HCT116 (cell line): ENCODE measurements around the gene IER3IP1. TPM values are rescaled to one million over a fixed set of nuclear protein-coding genes. Genes with fewer than 3 reads are reported as not detected.
"Not testable (repeated sequence)": the region's sequence is repeated elsewhere in the genome, so short reads cannot be mapped to it uniquely, and the experiment has no call there.

ENCODE experiments used
- ATAC-seq: fragments of 200-7000 bp; cut with Tn5 transposase; 2 replicates; pipeline ENCODE4 v1.9.1; 2020; ENCODE audit warnings: mild to moderate bottlenecking, moderate library complexity
- BruUV-seq: library from RNA; stranded (reverse); fragments of 400-500 nt; replicated peaks from 2 replicates; lab custom pipeline; 2021; lab: Mats Ljungman, UMichigan
- CTCF ChIA-PET: fragments of 300-600 bp; sonication (Branson Sonifier 250); formaldehyde crosslinking; loops from one replicate; lab custom pipeline; 2021; ENCODE audit warnings: antibody characterized with exemption; lab: Charles Lee
- POLR2A ChIA-PET: fragments of 300-600, 350-600 bp; sonication (Branson Sonifier 250); formaldehyde crosslinking; loops from one replicate; lab custom pipeline; 2021; ENCODE audit warnings: antibody characterized with exemption; lab: Charles Lee
- RAD21 ChIA-PET, 2 experiments: fragments of 300-600 bp; sonication (Branson Sonifier 250); formaldehyde crosslinking; loops; one replicate each; lab custom pipeline; 2023; ENCODE audit warnings: low total read pairs in 2 of 2; ENCODE audit not compliant: uncharacterized antibody in 2 of 2, unreplicated experiment in 2 of 2, low non-redundant PET in 1 of 2; lab: Charles Lee
- DNase-seq: peaks from one replicate; pipeline ENCODE4 v3.0.0-alpha.2; 2010; ENCODE audit warnings: low read depth, low spot score
- H2AFZ ChIP-seq: fragments of 200-600 bp; shearing (Covaris generic), sonication (generic); 2 replicates; pipeline ENCODE4 v1.6.1; 2017; ENCODE audit warnings: low read depth, mixed run types, mixed read lengths, antibody characterized with exemption, low read length; ENCODE audit not compliant: poor library complexity, severe bottlenecking
- H3K27ac ChIP-seq: 2 replicates; pipeline ENCODE4 v1.5.1; 2012; ENCODE audit warnings: low read depth, low read length
- H3K27me3 ChIP-seq: fragments of 200-600 bp; sonication (generic); 2 replicates; pipeline ENCODE4 v1.6.1; 2016; ENCODE audit warnings: mixed run types, low read length, mixed read lengths; ENCODE audit not compliant: insufficient read depth
- H3K36me3 ChIP-seq, 2 experiments: fragments of 200-500 bp in 1 of 2; fragments of 200-600 bp in 1 of 2; sonication (Bioruptor generic) in 1 of 2; sonication (generic) in 1 of 2; 2 replicates each; pipeline versions ENCODE4 v1.5.1 to v1.6.1; 2014 to 2016; ENCODE audit warnings: low read length in 2 of 2, inconsistent platforms in 1 of 2, mixed read lengths in 1 of 2, mixed run types in 1 of 2; ENCODE audit not compliant: insufficient read depth in 2 of 2, control insufficient read depth in 1 of 2
- H3K4me1 ChIP-seq, 2 experiments: fragments of 200-600 bp in 1 of 2; sonication (generic) in 1 of 2; 2 replicates each; pipeline versions ENCODE4 v1.5.1 to v1.6.1; 2012 to 2017; ENCODE audit warnings: low read length in 2 of 2, inconsistent platforms in 1 of 2, mild to moderate bottlenecking in 1 of 2, mixed read lengths in 1 of 2, mixed run types in 1 of 2, moderate library complexity in 1 of 2; ENCODE audit not compliant: insufficient read depth in 2 of 2, control insufficient read depth in 1 of 2
- H3K4me2 ChIP-seq: fragments of 200-600 bp; sonication (generic); 2 replicates; pipeline ENCODE4 v1.6.1; 2017; ENCODE audit warnings: mixed run types, low read length, mixed read lengths
- H3K4me3 ChIP-seq, 2 experiments: fragments of 200-600 bp in 1 of 2; sonication (generic) in 1 of 2; replicated peaks in 1 of 2; 2 replicates each; pipeline ENCODE4 v1.5.1; 2011 to 2016; ENCODE audit warnings: low read length in 2 of 2, control low read depth in 1 of 2, low read depth in 1 of 2, mild to moderate bottlenecking in 1 of 2, mixed read lengths in 1 of 2, mixed run types in 1 of 2
- H3K79me2 ChIP-seq: fragments of 200-600 bp; sonication (generic); 2 replicates; pipeline ENCODE4 v1.6.1; 2017; ENCODE audit warnings: mild to moderate bottlenecking, mixed run types, low read length, moderate library complexity, mixed read lengths; ENCODE audit not compliant: insufficient read depth
- H3K9ac ChIP-seq: fragments of 200-600 bp; sonication (generic); 2 replicates; pipeline ENCODE4 v1.6.1; 2016; ENCODE audit warnings: low read length, mixed read lengths
- H3K9me2 ChIP-seq: fragments of 200-600 bp; sonication (generic), shearing (Covaris generic); 2 replicates; pipeline ENCODE4 v1.6.1; 2017; ENCODE audit warnings: mixed run types, mild to moderate bottlenecking, moderate library complexity; ENCODE audit not compliant: insufficient read depth
- H3K9me3 ChIP-seq, 2 experiments: fragments of 200-500 bp in 1 of 2; fragments of 200-600 bp in 1 of 2; sonication (Bioruptor generic) in 1 of 2; sonication (generic) in 1 of 2; 2 replicates each; pipeline ENCODE4 v1.6.1; 2014 to 2017; ENCODE audit warnings: low read length in 2 of 2, mixed read lengths in 2 of 2, inconsistent platforms in 1 of 2, low read depth in 1 of 2, mild to moderate bottlenecking in 1 of 2, mixed run types in 1 of 2, moderate library complexity in 1 of 2; ENCODE audit not compliant: control insufficient read depth in 1 of 2, insufficient read depth in 1 of 2
- H4K20me1 ChIP-seq: fragments of 200-600 bp; sonication (generic), shearing (Covaris generic); 2 replicates; pipeline ENCODE4 v1.6.1; 2017; ENCODE audit warnings: mixed run types, mild to moderate bottlenecking, moderate library complexity; ENCODE audit not compliant: insufficient read depth
- CBX3 ChIP-seq: IDR thresholded peaks from 2 replicates; pipeline ENCODE4 v1.6.1; 2012; ENCODE audit warnings: low read depth
- CEBPB ChIP-seq: IDR thresholded peaks from 2 replicates; pipeline ENCODE4 v1.6.1; 2012; ENCODE audit warnings: low read depth
- EGR1 ChIP-seq: IDR thresholded peaks from 2 replicates; pipeline ENCODE4 v1.6.1; 2012; ENCODE audit warnings: low read depth
- EZH2phosphoT487 ChIP-seq: fragments of 200-600 bp; IDR thresholded peaks from 2 replicates; pipeline ENCODE4 v1.6.1; 2018; ENCODE audit warnings: antibody characterized with exemption, borderline replicate concordance
- FOSL1 ChIP-seq: IDR thresholded peaks from 2 replicates; pipeline ENCODE4 v1.6.1; 2012; ENCODE audit warnings: low read depth
- JUND ChIP-seq: IDR thresholded peaks from 2 replicates; pipeline ENCODE4 v1.6.1; 2012
- POLR2A ChIP-seq: IDR thresholded peaks from 2 replicates; pipeline ENCODE4 v1.7.0; 2011; ENCODE audit warnings: borderline replicate concordance; ENCODE audit not compliant: insufficient read depth, insufficient read length; ENCODE audit errors: extremely low read depth
- POLR2AphosphoS5 ChIP-seq: IDR thresholded peaks from 2 replicates; pipeline ENCODE4 v1.6.1; 2011; ENCODE audit warnings: mild to moderate bottlenecking, low read depth, low read length, moderate library complexity
- SIN3A ChIP-seq: IDR thresholded peaks from 2 replicates; pipeline ENCODE4 v1.6.1; 2012; ENCODE audit warnings: low read depth
- TCF7L2 ChIP-seq: IDR thresholded peaks from 2 replicates; pipeline ENCODE4 v1.7.0; 2011; ENCODE audit warnings: borderline replicate concordance, inconsistent platforms; ENCODE audit not compliant: insufficient read depth, insufficient read length; ENCODE audit errors: extremely low read depth
- YY1 ChIP-seq: IDR thresholded peaks from 2 replicates; pipeline ENCODE4 v1.6.1; 2011; ENCODE audit warnings: low read length, low read depth, moderate library complexity, mild to moderate bottlenecking; ENCODE audit not compliant: insufficient replicate concordance; ENCODE audit errors: extremely low read depth
- ZFX ChIP-seq: fragments of 450-650 bp; IDR thresholded peaks from 2 replicates; pipeline ENCODE4 v1.6.1; 2017
- ZNF274 ChIP-seq: fragments of 200-500 bp; sonication (Bioruptor generic); IDR thresholded peaks from 2 replicates; pipeline ENCODE4 v1.6.1; 2014; ENCODE audit warnings: mild to moderate bottlenecking, low read depth, low read length, inconsistent platforms
- intact Hi-C: fragments of 100-400 bp; cut with micrococcal nuclease; formaldehyde crosslinking; loops from 2 replicates; pipeline ENCODE4 v1.10.0; 2022
- total RNA-seq: library from RNA; stranded (reverse); gene quantifications from one replicate; pipeline ENCODE4 v1.2.1, GENCODE V29; 2021; ENCODE audit not compliant: unreplicated experiment
- TF ChIP-seq, protein P1 (sequence below): IDR thresholded peaks from 2 replicates; pipeline ENCODE4 v1.6.1; 2012
- TF ChIP-seq, protein P2 (sequence below): IDR thresholded peaks from 2 replicates; pipeline ENCODE4 v1.6.1; 2011; ENCODE audit warnings: mild to moderate bottlenecking, low read length, moderate library complexity; ENCODE audit not compliant: insufficient replicate concordance; ENCODE audit errors: extremely low read depth
- TF ChIP-seq, protein P3 (sequence below): IDR thresholded peaks from 2 replicates; pipeline ENCODE4 v1.6.1; 2012; ENCODE audit warnings: low read depth

The IER3IP1 gene
- total RNA-seq, 1 experiment from 2014 or later, result 12.0 TPM

DNA sequence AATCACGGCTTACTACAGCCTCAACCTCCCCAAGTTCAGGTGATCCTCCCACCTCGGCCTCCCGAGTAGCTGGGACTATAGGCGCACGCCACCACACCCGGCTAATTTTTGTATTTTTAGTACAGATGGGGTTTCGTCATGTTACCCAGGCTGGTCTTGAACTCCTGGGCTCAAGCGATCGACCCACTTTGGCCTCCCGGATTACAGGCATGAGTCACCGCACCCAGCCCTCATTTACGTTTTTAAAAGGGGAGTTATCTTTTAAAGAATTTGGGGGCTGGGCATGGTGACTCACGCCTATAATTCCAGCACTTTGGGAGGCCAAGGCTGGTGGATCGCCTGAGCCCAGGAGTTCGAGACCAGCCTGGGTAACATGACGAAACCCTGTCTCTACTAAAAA, 17.8 kb downstream of the IER3IP1 start:
- H3K4me3 ChIP-seq, RAD21 ChIA-PET, H3K9me3 ChIP-seq, BruUV-seq, H3K27me3 ChIP-seq, H4K20me1 ChIP-seq, POLR2A ChIA-PET, CTCF ChIA-PET, H3K9me2 ChIP-seq, H2AFZ ChIP-seq: not testable (repeated sequence)
- DNase-seq, result peak; percentile 77
- H3K36me3 ChIP-seq, result peaks cover 3 to 15% of the 10 kb centered on the region in 2 experiments; a peak in 1 of 4 replicates
- TF ChIP-seq JUND, result peak; percentile 52
- peak; percentile 37; the same call in 1 of the 2 replicates for TF ChIP-seq CBX3
- TF ChIP-seq FOSL1, result peak; percentile 59
- peaks cover 67% of the 10 kb centered on the region for H3K79me2 ChIP-seq
- peak overlapping the region; percentile 55 for H3K4me2 ChIP-seq
- peak; percentile 92 for ATAC-seq
- 0 out of 2 replicates have a peak overlapping the region, but pooled peaks have one; percentile 5 for H3K9ac ChIP-seq
- intact Hi-C loops, result loop anchor here (10.0 kb wide), 1 partner anchor 846 kb away; no protein-coding TSS in a partner anchor
- peaks cover 15 to 19% of the 10 kb centered on the region in 2 experiments for H3K4me1 ChIP-seq
- H3K27ac ChIP-seq, result peak overlapping the region; percentile 51; the same call in 1 of the 2 replicates

DNA sequence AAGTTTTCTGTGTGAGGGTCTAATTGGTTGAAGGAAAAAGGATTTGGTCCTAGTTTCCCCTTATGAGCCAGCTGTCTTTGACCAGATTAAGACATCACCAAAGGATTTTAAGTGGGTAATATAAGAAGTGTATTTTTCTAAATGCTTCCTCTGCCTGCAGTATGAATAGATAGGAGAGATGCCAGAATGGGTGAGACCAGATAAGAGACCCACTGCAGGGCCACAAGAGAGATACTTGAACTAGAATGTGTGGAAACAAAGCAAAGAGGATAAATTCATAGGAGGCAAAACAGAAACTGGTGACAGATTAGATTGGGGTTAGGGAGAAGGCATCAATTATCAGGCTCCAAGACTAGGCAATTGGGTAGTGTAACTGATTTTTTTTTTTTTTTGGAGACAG, 24.7 kb downstream of the IER3IP1 start:
- intact Hi-C loops, result loop anchor here (10.0 kb wide), 1 partner anchor 853 kb away; no protein-coding TSS in a partner anchor
- peaks cover 3 to 15% of the 10 kb centered on the region in 2 experiments; a peak in 1 of 4 replicates for H3K36me3 ChIP-seq
- ATAC-seq (no peak), DNase-seq (no peak)
- H3K4me2 ChIP-seq, result peak overlapping the region; percentile 97
- peaks cover 36% of the 10 kb centered on the region for H3K79me2 ChIP-seq
- no peaks in the 10 kb centered on the region for H3K9me2 ChIP-seq
- POLR2A ChIA-PET, result no interaction called here
- H3K9me3 ChIP-seq, result no peaks in the 10 kb centered on the region
- H3K4me3 ChIP-seq, result peak overlapping the region; percentile 81 to 90
- H3K27ac ChIP-seq, result peak overlapping the region; percentile 69; the same call in 1 of the 2 replicates
- RAD21 ChIA-PET, result no interaction called here
- H3K9ac ChIP-seq, result peak overlapping the region; percentile 81
- H3K4me1 ChIP-seq, result peaks cover 8 to 16% of the 10 kb centered on the region in 2 experiments; a peak in 2 of 4 replicates
- BruUV-seq, result no TSS peak
- CTCF ChIA-PET, result no interaction called here
- no peaks in the 10 kb centered on the region for H3K27me3 ChIP-seq
- no peak overlapping the region for H2AFZ ChIP-seq
- H4K20me1 ChIP-seq, result no peaks in the 10 kb centered on the region
- no peak for TF ChIP-seq YY1
- no peak for TF ChIP-seq ZFX
- TF ChIP-seq, protein P1, sequence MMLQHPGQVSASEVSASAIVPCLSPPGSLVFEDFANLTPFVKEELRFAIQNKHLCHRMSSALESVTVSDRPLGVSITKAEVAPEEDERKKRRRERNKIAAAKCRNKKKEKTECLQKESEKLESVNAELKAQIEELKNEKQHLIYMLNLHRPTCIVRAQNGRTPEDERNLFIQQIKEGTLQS, result no peak
- TF ChIP-seq JUND, result no peak
- no peak for TF ChIP-seq POLR2A
- no peak for TF ChIP-seq TCF7L2
- TF ChIP-seq SIN3A, result no peak
- TF ChIP-seq, protein P2, sequence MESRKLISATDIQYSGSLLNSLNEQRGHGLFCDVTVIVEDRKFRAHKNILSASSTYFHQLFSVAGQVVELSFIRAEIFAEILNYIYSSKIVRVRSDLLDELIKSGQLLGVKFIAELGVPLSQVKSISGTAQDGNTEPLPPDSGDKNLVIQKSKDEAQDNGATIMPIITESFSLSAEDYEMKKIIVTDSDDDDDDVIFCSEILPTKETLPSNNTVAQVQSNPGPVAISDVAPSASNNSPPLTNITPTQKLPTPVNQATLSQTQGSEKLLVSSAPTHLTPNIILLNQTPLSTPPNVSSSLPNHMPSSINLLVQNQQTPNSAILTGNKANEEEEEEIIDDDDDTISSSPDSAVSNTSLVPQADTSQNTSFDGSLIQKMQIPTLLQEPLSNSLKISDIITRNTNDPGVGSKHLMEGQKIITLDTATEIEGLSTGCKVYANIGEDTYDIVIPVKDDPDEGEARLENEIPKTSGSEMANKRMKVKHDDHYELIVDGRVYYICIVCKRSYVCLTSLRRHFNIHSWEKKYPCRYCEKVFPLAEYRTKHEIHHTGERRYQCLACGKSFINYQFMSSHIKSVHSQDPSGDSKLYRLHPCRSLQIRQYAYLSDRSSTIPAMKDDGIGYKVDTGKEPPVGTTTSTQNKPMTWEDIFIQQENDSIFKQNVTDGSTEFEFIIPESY, result no peak
- no peak for TF ChIP-seq CEBPB
- TF ChIP-seq, protein P3, sequence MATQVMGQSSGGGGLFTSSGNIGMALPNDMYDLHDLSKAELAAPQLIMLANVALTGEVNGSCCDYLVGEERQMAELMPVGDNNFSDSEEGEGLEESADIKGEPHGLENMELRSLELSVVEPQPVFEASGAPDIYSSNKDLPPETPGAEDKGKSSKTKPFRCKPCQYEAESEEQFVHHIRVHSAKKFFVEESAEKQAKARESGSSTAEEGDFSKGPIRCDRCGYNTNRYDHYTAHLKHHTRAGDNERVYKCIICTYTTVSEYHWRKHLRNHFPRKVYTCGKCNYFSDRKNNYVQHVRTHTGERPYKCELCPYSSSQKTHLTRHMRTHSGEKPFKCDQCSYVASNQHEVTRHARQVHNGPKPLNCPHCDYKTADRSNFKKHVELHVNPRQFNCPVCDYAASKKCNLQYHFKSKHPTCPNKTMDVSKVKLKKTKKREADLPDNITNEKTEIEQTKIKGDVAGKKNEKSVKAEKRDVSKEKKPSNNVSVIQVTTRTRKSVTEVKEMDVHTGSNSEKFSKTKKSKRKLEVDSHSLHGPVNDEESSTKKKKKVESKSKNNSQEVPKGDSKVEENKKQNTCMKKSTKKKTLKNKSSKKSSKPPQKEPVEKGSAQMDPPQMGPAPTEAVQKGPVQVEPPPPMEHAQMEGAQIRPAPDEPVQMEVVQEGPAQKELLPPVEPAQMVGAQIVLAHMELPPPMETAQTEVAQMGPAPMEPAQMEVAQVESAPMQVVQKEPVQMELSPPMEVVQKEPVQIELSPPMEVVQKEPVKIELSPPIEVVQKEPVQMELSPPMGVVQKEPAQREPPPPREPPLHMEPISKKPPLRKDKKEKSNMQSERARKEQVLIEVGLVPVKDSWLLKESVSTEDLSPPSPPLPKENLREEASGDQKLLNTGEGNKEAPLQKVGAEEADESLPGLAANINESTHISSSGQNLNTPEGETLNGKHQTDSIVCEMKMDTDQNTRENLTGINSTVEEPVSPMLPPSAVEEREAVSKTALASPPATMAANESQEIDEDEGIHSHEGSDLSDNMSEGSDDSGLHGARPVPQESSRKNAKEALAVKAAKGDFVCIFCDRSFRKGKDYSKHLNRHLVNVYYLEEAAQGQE, result no peak
- no peak for TF ChIP-seq ZNF274
- no peak for TF ChIP-seq EZH2phosphoT487
- TF ChIP-seq EGR1, result no peak
- TF ChIP-seq POLR2AphosphoS5, result no peak
